ENCODE measurements around the gene CARNS1. TPM values are rescaled to one million over a fixed set of nuclear protein-coding genes. Genes with fewer than 3 reads are reported as not detected.
A peak's percentile ranks its signal among the peaks of the same experiment; 100 is the strongest.

The CARNS1 gene
- total RNA-seq, 1 experiment from 2014 or later: not detected

- DNase-seq: no peak
- Histone ChIP-seq H3K4me1 (ENCODE audit: low read length) (peaks cover 70% of the 10 kb centered on the region), H2AFZ (ENCODE audit: low read length) (no peak overlapping the region), H3K27ac (ENCODE audit: low read length) (no peak overlapping the region), H3K9ac (ENCODE audit: low read length) (0 out of 2 replicates have a peak overlapping the region, but pooled peaks have one; percentile 12), H3K79me2 (ENCODE audit: low read length) (no peaks in the 10 kb centered on the region), H3K36me3 (ENCODE audit: insufficient read depth, low read length) (no peaks in the 10 kb centered on the region), H3K27me3 (ENCODE audit: low read length) (no peaks in the 10 kb centered on the region), H3K9me2 (replicated peaks; ENCODE audit: insufficient read depth, low read length) (no peaks in the 10 kb centered on the region), H3K4me2 (ENCODE audit: low read depth, low read length, poor library complexity, severe bottlenecking) (peak overlapping the region; percentile 7), H4K20me1 (ENCODE audit: insufficient read depth, low read depth, low read length) (peaks cover 4% of the 10 kb centered on the region; the same call in 1 of the 2 replicates), H3K9me3 (ENCODE audit: low read length) (no peaks in the 10 kb centered on the region), H3K4me3 (ENCODE audit: low read length) (no peak overlapping the region)
Measured at GRCh38 chr11:67412495-67413179, 2.8 kb upstream of the CARNS1 start.

DNA sequence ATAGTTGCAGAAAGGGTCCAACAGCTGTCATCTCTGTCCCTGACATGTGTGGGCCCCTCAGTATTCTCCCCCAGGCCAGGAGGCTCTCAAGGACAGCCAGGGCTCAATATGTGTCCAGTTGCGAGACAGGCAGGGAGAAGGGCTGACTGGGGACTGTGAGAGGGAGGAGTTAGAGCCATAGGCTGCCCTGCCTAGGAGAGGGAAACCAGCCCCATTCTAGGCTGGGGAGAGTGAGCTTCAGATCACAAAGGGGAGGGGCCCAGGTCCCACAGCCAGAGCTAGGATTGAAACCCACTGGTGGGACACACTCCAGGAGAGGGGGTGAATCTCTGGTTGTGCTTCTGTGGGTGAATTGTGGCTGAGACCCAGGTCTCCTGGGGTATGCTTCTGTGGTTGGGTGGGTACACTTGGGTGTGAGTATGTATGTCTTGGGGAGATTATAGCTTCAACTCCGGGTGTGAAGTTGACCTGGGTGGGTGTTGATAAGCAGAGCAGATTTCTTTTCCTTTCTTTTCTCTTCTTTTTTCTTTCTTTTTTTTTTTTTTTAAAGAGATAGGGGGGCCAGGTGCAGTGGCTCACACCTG is 2.1 kb upstream of the CARNS1 start:
- Histone ChIP-seq H3K4me3 (ENCODE audit: low read length) (no peak overlapping the region), H3K9ac (ENCODE audit: low read length) (no peak overlapping the region), H3K4me2 (ENCODE audit: low read depth, low read length, poor library complexity, severe bottlenecking) (no peak overlapping the region), H3K4me1 (ENCODE audit: low read length) (peaks cover 65% of the 10 kb centered on the region), H3K27ac (ENCODE audit: low read length) (no peak overlapping the region), H4K20me1 (ENCODE audit: insufficient read depth, low read depth, low read length) (peaks cover 4% of the 10 kb centered on the region; the same call in 1 of the 2 replicates), H3K27me3 (ENCODE audit: low read length) (no peaks in the 10 kb centered on the region), H3K9me3 (ENCODE audit: low read length) (no peaks in the 10 kb centered on the region), H3K79me2 (ENCODE audit: low read length) (no peaks in the 10 kb centered on the region), H3K36me3 (ENCODE audit: insufficient read depth, low read length) (no peaks in the 10 kb centered on the region), H3K9me2 (replicated peaks; ENCODE audit: insufficient read depth, low read length) (no peaks in the 10 kb centered on the region), H2AFZ (ENCODE audit: low read length) (no peak overlapping the region)
- DNase-seq: no peak

- H3K9me2 ChIP-seq (replicated peaks; ENCODE audit: insufficient read depth, low read length): no peaks in the 10 kb centered on the region
- H3K4me3 ChIP-seq (ENCODE audit: low read length): no peak overlapping the region
- H3K9ac ChIP-seq (ENCODE audit: low read length): no peak overlapping the region
- H3K27ac ChIP-seq (ENCODE audit: low read length): no peak overlapping the region
- H3K27me3 ChIP-seq (ENCODE audit: low read length): no peaks in the 10 kb centered on the region; the same call in 1 of the 2 replicates
- H3K9me3 ChIP-seq (ENCODE audit: low read length): no peaks in the 10 kb centered on the region
- H4K20me1 ChIP-seq (ENCODE audit: insufficient read depth, low read depth, low read length): no peaks in the 10 kb centered on the region
- H3K36me3 ChIP-seq (ENCODE audit: insufficient read depth, low read length): no peaks in the 10 kb centered on the region
- H2AFZ ChIP-seq (ENCODE audit: low read length): no peak overlapping the region
- peak; percentile 66 for DNase-seq
- H3K4me2 ChIP-seq (ENCODE audit: low read depth, low read length, poor library complexity, severe bottlenecking): no peak overlapping the region
- H3K4me1 ChIP-seq (ENCODE audit: low read length): peaks cover 58% of the 10 kb centered on the region
- H3K79me2 ChIP-seq (ENCODE audit: low read length): no peaks in the 10 kb centered on the region
Measured at GRCh38 chr11:67416416-67417335, 1.2 kb downstream of the CARNS1 start.

DNA sequence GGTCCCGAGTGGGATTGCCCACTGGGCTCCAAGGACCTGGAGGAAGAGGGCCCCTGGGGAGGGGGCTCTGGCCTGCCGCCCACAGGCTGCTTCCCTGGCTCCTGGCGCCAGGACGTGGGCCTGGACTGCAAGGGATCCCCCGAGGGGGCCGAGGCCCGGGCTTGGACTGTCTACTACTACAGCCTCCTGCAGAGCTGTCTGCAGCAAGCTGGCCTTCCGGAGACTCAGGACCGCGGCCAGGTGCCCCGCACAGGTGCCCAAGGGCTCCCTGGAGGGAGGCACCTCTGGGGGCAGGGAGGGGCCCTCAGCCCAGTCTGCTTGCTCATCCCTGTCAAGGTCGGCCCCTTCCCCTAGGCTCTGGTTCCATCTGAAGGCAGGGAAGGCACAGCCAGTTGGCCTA is 1.9 kb downstream of the CARNS1 start:
- Histone ChIP-seq H3K9me3 (ENCODE audit: low read length) (no peaks in the 10 kb centered on the region), H4K20me1 (ENCODE audit: insufficient read depth, low read depth, low read length) (no peaks in the 10 kb centered on the region), H3K9ac (ENCODE audit: low read length) (no peak overlapping the region), H3K27me3 (ENCODE audit: low read length) (no peaks in the 10 kb centered on the region; the same call in 1 of the 2 replicates), H3K4me3 (ENCODE audit: low read length) (no peak overlapping the region), H3K27ac (ENCODE audit: low read length) (no peak overlapping the region), H3K9me2 (replicated peaks; ENCODE audit: insufficient read depth, low read length) (no peaks in the 10 kb centered on the region), H3K36me3 (ENCODE audit: insufficient read depth, low read length) (no peaks in the 10 kb centered on the region), H2AFZ (ENCODE audit: low read length) (no peak overlapping the region), H3K4me2 (ENCODE audit: low read depth, low read length, poor library complexity, severe bottlenecking) (no peak overlapping the region), H3K79me2 (ENCODE audit: low read length) (no peaks in the 10 kb centered on the region), H3K4me1 (ENCODE audit: low read length) (peaks cover 50% of the 10 kb centered on the region)
- no peak for DNase-seq

DNA sequence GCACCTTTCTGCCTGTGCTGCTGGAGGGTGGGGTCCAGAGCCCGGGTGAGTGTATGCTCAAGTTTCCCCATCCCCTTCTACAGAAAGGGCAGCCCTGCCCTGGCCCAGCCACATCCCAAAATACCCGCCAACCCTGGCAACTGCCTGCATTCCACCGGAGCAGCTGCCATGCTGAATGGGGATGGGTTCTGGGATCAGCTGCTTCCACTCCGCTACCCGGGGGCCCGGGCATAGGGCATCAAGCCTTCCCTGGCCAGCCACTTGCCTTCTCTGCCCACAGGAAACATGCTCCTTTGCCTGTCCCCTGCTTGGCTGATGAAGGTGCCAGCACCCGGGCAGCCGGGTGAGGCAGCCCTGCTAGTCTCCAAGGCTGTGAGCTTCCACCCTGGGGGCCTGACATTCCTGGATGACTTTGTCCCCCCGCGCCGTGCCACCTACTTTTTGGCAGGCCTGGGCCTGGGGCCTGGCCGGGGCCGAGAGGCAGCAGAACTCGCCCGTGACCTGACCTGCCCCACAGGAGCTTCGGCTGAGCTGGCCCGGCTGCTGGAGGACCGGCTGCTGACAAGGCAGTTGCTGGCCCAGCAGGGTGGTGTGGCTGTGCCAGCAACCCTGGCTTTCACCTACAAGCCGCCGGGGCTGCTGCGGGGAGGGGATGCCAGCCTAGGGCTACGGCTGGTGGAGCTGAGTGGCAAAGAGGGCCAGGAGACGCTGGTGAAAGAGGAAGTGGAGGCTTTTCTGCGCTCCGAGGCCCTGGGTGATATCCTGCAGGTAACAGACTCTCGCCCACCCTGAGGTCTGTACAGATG is 3.2 kb downstream of the CARNS1 start:
- H3K4me2 ChIP-seq (ENCODE audit: low read depth, low read length, poor library complexity, severe bottlenecking): peak overlapping the region; percentile 41
- no peaks in the 10 kb centered on the region for H3K9me3 ChIP-seq (ENCODE audit: low read length)

DNA sequence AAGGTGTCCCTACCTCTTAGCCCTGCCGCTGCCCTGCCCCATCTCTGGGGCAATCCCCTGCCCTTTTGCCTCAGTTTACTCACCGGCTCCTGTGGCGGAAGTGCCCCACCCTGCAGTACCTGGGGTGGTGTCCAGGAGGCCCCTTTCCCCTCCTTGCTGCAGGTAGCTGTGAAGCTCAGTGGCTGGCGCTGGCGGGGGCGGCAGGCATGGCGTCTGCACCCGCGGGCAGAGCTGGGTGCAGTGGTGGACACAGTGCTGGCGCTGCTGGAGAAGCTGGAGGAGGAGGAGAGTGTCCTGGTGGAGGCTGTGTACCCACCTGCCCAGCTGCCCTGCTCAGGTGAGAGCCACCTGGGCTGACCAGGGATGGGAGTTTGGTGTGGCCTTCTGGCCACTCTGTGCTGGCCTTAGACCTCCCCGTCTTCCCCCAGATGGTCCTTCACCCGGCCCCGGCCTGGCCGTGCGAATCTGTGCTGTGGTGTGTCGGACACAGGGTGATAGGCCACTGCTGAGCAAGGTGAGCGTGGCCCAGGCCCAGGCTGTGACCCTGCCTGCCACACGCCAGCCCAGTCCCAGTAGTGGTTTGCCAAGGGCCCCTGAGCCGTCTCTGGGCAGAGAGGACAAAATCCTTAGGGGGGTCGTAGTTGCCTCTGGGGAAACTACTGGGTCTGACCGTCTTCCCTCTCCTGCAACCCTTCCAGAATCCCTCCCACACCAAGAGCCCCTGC is 4.0 kb downstream of the CARNS1 start:
- Histone ChIP-seq H3K27ac (ENCODE audit: low read length) (no peak overlapping the region), H3K27me3 (ENCODE audit: low read length) (no peaks in the 10 kb centered on the region; the same call in 1 of the 2 replicates), H3K4me2 (ENCODE audit: low read depth, low read length, poor library complexity, severe bottlenecking) (peak overlapping the region; percentile 78), H4K20me1 (ENCODE audit: insufficient read depth, low read depth, low read length) (no peaks in the 10 kb centered on the region), H2AFZ (ENCODE audit: low read length) (0 out of 2 replicates have a peak overlapping the region, but pooled peaks have one; percentile 10), H3K79me2 (ENCODE audit: low read length) (no peaks in the 10 kb centered on the region), H3K9me2 (replicated peaks; ENCODE audit: insufficient read depth, low read length) (no peaks in the 10 kb centered on the region), H3K4me1 (ENCODE audit: low read length) (peaks cover 40% of the 10 kb centered on the region), H3K4me3 (ENCODE audit: low read length) (peak overlapping the region; percentile 10; the same call in 1 of the 2 replicates), H3K9ac (ENCODE audit: low read length) (peak overlapping the region; percentile 75), H3K36me3 (ENCODE audit: insufficient read depth, low read length) (no peaks in the 10 kb centered on the region), H3K9me3 (ENCODE audit: low read length) (no peaks in the 10 kb centered on the region)
- no peak for DNase-seq

More for the DNA sequence above, 3.2 kb downstream of the CARNS1 start:
- peak; percentile 80 for DNase-seq
- Histone ChIP-seq H3K9me2 (replicated peaks; ENCODE audit: insufficient read depth, low read length) (no peaks in the 10 kb centered on the region), H3K27ac (ENCODE audit: low read length) (no peak overlapping the region), H3K79me2 (ENCODE audit: low read length) (no peaks in the 10 kb centered on the region), H3K9ac (ENCODE audit: low read length) (peak overlapping the region; percentile 60), H3K4me3 (ENCODE audit: low read length) (peak overlapping the region; percentile 10; the same call in 1 of the 2 replicates), H2AFZ (ENCODE audit: low read length) (0 out of 2 replicates have a peak overlapping the region, but pooled peaks have one; percentile 10), H3K36me3 (ENCODE audit: insufficient read depth, low read length) (no peaks in the 10 kb centered on the region), H3K4me1 (ENCODE audit: low read length) (peaks cover 40% of the 10 kb centered on the region), H4K20me1 (ENCODE audit: insufficient read depth, low read depth, low read length) (no peaks in the 10 kb centered on the region), H3K27me3 (ENCODE audit: low read length) (no peaks in the 10 kb centered on the region; the same call in 1 of the 2 replicates)

GRCh38 chr11:67420147-67420645 is 4.7 kb downstream of the CARNS1 start:
- no peaks in the 10 kb centered on the region for H3K36me3 ChIP-seq (ENCODE audit: insufficient read depth, low read length)
- no peak for DNase-seq
- H2AFZ ChIP-seq (ENCODE audit: low read length): no peak overlapping the region
- H3K79me2 ChIP-seq (ENCODE audit: low read length): no peaks in the 10 kb centered on the region
- peaks cover 40% of the 10 kb centered on the region for H3K4me1 ChIP-seq (ENCODE audit: low read length)
- no peaks in the 10 kb centered on the region for H3K9me2 ChIP-seq (replicated peaks; ENCODE audit: insufficient read depth, low read length)
- no peaks in the 10 kb centered on the region; the same call in 1 of the 2 replicates for H3K27me3 ChIP-seq (ENCODE audit: low read length)
- peak overlapping the region; percentile 75 for H3K9ac ChIP-seq (ENCODE audit: low read length)
- no peaks in the 10 kb centered on the region for H3K9me3 ChIP-seq (ENCODE audit: low read length)
- H3K27ac ChIP-seq (ENCODE audit: low read length): no peak overlapping the region
- H3K4me3 ChIP-seq (ENCODE audit: low read length): peak overlapping the region; percentile 65
- no peaks in the 10 kb centered on the region for H4K20me1 ChIP-seq (ENCODE audit: insufficient read depth, low read depth, low read length)
- peak overlapping the region; percentile 78 for H3K4me2 ChIP-seq (ENCODE audit: low read depth, low read length, poor library complexity, severe bottlenecking)
